GM18526 (cell line): ENCODE measurements around the gene GBA2.
A peak's percentile ranks its signal among the peaks of the same experiment; 100 is the strongest.

Source experiments
- POLR2A ChIP-seq: IDR thresholded peaks from 3 replicates; pipeline ENCODE4 v1.6.1; 2011; ENCODE audit not compliant: insufficient read length; ENCODE audit errors: extremely low read depth

GBA2 gene

GRCh38 chr9:35748858-35749514 lies at the start of gene GBA2, which contains the start of gene RGP1:
TSS of gene GBA2 (minus strand) at chr9:35749228. CDS start at chr9:35748704, 524 bp downstream.
TSS of gene RGP1 (plus strand) at chr9:35749287. CDS start at chr9:35749756, 469 bp downstream.
- TF ChIP-seq POLR2A = peak; percentile 79

DNA sequence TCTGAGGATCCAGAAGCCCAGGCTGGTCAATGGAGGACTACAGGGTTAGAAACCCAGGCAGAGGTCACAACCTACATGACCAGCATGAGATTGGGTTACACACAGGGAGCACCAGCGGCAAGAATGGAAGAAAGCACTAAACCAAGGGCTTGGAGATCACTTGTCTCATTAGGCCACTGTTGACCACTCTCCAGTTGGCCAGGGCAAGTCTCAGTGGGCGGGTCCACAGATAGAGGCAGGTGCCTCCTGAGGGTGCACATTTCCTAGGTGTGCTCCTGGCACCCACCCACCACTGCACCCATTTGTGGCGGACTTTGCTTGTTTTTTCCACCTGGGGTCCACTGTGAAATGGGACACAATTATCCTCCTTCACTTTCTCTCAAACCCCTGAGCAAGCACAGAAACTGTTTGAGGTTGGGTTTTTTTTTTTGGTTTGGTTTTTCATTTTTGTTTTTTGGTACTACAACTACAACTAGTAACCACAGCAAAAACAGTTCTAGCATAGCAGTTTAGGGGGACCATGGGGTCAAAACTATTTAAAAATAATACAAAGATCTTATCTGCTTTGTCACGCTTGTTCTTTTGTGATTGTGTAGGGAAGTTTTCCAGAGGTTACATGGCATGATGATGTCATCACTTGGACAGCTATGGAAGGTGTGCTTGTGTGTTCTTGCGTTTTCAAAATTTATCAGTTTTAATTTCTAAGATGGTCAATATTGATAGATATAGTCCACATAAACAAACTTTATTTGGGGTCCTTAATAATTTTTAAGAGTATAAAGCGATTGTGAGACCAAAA lies 48.5 kb upstream of the GBA2 start:
- no peak for TF ChIP-seq POLR2A

DNA sequence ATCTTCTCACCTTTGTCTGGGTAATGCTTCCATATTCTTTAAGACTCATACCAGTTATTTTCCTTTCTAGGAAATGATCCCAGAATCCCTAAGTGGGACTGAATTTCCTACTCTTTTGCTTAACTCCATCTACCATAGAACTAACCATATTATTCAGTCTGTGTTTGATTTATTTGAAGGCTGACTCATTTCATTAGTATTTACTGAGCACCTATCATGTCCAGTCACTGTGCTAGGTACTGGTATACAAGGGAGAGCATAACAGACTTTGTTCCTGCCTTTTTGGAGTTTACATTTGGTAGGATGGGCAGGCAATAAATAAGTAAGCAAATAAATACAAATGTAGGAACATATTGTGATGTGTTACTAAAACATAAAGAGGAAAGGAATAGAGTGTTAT lies 46.7 kb upstream of the GBA2 start:
- TF ChIP-seq POLR2A = no peak

- no peak for TF ChIP-seq POLR2A
Measured at GRCh38 chr9:35793461-35793860, 44.4 kb upstream of the GBA2 start.

GRCh38 chr9:35792826-35793225 lies 43.8 kb upstream of the GBA2 start:
- TF ChIP-seq POLR2A = no peak

DNA sequence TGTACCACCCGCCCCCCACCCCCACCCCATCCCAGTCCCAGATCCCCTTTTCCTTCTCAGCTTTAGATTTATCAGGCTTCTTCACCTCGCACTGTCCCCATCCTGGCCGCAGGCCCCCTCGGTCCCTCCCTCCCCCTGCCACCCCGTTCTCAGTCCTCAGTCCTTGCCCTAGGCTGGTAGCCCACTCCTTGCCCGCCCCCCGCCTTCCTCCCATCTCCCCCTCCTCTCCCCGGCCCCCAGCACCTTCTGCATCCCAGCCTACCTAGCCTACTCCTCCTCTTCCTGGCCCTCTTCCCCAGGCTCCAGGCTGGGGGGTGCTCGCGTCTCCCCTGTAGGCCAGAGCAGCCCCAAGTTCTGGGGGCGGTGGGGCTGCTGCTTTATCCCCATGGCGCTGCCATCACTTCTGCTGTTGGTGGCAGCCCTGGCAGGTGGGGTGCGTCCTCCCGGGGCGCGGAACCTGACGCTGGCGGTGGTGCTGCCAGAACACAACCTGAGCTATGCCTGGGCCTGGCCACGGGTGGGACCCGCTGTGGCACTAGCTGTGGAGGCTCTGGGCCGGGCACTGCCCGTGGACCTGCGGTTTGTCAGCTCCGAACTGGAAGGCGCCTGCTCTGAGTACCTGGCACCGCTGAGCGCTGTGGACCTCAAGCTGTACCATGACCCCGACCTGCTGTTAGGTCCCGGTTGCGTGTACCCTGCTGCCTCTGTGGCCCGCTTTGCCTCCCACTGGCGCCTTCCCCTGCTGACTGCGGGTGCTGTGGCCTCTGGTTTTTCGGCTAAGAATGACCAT lies 43.2 kb upstream of the GBA2 start:
- TF ChIP-seq POLR2A = no peak

GRCh38 chr9:35791297-35791921 lies 42.4 kb upstream of the GBA2 start, which contains the start of gene NPR2:
TSS of gene NPR2 (plus strand) at chr9:35791591. CDS start at chr9:35792409, 818 bp downstream.
- no peak for TF ChIP-seq POLR2A

DNA sequence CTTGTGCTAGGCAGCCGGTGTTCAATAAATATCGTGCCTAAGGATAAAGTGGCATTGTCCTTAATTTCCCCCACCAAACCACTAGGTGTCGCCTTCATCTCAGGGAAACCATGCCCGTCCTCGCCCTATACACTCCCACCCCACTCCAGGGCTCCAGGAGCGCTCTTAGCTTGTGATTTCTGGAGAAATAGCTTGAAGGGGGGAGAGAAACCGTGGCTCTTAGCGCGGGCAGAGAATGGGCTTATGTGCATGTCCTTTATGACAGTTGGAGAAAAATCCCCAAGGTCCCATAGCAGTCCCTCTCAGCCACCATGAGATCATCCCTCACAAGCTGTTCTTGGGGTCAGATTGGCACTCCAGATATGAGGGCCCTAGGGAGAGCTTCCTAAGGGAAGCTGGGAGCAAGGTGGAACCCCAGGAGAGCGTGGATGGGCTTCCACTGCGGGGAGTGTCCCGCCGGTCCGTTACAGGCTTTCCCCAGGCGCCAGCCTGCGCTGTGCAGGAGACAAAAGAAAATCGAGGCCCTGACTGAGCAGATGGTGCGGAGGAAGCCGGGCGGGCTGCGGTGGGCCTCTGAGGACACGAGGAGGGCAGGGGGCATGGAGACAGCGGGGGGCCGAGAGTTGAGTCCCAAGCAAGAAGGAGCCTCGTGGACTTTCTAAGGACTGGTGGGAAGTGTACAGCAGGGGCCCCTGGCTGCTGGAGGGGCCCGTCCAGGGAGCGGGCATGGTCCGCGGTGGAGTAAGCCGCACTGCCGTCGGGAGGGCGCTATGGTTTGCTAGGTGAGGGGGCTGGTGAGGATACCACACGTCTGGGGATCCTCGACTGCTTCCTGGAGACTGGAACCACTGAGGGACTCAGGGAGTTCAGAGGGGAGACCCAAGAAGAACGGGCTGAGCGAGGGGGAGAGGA lies 41.6 kb upstream of the GBA2 start:
- TF ChIP-seq POLR2A = no peak

GRCh38 chr9:35790025-35790384 lies 41.0 kb upstream of the GBA2 start:
- TF ChIP-seq POLR2A = no peak

GRCh38 chr9:35789541-35789940 lies 40.5 kb upstream of the GBA2 start:
- TF ChIP-seq POLR2A = no peak

DNA sequence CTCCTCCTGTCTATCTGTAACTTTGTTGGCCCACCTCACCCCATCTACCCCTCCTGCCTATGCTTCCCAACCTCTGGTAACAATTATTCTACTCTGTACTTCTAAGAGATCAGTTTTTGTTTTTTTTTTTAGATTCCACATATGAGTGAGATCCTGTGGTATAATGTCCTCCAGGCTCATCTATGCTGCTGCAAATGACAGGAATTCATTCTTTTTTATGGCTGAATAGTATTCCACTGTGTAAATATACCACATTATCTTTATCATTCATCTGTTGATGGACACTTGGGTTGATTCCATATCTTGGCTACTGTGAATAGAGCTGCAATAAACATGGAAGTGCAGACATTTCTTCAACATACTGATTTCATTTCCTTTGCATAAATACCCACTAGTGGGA lies 34.4 kb upstream of the GBA2 start:
- no peak for TF ChIP-seq POLR2A

DNA sequence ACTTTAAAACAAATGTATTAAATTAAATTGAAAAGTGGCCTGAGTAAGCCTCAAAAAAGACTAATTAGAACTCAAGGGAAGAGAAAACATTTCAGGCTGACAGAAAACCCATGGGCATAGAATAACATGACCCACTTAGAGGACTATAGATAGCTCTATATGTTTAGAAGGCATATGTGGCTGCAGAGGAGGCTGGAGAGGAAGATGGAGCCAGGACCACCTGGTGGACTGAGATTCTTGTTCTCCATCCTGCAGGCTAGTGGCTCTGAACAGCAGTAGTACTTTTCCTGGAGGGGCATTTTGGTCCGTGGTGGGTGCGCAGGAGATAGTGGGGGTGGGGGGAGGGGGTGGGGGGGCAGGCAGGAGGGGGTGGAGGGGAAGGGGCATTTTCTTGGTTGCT lies 32.0 kb upstream of the GBA2 start:
- no peak for TF ChIP-seq POLR2A

- TF ChIP-seq POLR2A = no peak
Measured at GRCh38 chr9:35778496-35778895, 29.5 kb upstream of the GBA2 start.

GRCh38 chr9:35776018-35776417 lies 27.0 kb upstream of the GBA2 start:
- no peak for TF ChIP-seq POLR2A
